GM19467 (cell line): Measurements from ENCODE around the gene TEX26.

ENCODE experiments used
- ATAC-seq: cut with Tn5 transposase; IDR thresholded peaks from one replicate; pipeline ENCODE4 v1.9.1; 2021; ENCODE audit warnings: mild to moderate bottlenecking, moderate library complexity; ENCODE audit not compliant: unreplicated experiment

The TEX26 gene

DNA sequence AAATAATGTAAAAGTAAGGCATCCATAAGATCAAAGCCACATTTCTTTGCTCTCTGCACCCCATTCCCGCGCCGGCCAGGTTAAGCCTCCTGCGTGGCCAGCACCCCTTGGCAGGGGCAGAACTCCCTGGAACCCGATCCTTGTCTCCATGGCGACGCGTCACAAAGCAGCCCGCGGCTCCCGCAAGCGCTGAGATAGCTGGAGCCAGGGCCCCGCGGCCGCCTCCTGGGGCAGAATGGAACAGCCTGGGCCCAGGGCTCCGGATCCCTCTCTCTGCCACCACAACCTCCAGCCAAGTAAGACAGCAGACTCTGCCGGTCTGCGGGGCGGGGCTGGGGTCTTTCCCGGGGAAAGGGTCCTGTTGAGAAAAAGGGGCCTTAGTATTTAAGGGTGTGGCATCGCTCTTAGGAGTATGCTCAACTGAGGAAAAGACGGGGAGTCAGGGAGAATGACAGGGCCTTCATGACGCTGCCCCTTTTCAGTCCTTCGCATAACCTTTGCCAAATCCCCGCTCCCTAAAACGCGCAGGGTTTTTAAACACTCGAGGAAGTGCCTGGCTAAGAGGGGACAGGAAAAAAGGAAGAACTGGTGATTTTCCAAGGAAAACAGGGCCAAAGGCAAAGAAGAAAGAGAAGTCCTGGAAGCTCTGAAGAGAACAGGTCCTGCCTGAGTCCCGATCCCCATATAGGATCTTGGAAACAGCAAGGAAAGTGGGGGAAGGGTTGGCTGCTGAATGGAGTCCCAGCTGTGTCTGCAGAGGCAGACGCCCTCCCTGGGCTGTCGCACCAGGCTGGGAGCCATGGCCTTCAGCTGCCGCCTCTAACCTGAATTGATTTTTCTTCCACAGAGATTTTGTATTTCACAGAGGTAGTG lies at the start of gene TEX26:
TSS of gene TEX26 (plus strand) at position 176 of the 873 bp plus-strand sequence. CDS start at position 236, 60 bp downstream.
- ATAC-seq = no peak

DNA sequence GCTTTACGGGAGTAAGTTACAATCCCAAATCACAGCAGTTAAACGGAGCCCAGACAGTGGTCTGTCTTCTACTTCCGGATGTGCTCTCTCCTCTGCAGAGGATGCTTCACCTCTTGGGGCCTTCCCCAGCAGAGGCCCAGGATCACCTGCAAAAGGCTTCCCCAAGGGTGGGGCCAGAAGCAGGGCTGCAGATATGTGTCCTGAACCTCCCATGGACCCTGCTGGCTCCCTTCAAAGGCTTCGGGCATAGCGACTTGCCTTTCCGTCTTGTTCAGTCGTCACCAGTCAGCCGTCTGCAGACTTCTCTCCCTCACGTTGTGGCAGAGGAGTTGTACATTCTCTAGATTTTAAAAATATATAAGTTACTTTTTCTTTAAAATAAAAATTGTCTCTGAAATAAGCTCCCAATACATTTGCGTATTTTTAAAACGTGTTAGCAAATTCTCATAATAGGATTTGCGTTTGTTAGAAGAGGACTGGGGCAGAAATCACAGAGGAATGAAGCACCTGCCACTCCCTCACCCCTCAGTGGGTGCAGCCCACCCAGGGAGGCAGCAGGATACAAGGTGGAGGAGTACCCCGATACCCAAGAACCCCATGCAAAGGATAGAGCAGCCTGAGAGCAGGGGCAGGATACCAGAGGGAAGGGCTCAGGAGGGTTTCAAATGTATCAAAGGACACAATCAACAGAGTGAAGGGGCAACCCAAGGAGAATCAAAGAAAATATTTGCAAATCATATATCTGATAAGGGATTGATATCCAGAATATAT lies 49.3 kb upstream of the TEX26 start:
- ATAC-seq = no peak

DNA sequence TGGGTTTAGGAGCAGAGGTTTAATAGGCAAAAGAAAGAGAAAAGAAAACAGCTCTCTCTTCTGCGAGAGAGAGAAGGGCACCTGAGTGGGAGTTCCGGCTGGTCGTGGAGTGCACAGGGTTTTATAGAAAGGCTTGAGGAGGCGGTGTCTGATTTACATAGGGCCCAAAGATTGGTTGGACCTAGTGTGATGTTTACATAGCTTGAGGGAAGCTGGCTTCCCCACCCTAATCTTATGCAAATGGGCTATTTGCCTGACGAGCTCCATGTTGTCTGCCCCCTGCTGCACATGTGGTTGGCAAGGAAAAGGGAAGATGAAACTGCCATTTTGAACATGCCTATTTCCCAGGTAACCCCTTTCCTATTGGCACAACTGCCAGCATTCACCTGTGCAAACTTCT lies 47.9 kb upstream of the TEX26 start:
- ATAC-seq = no peak

DNA sequence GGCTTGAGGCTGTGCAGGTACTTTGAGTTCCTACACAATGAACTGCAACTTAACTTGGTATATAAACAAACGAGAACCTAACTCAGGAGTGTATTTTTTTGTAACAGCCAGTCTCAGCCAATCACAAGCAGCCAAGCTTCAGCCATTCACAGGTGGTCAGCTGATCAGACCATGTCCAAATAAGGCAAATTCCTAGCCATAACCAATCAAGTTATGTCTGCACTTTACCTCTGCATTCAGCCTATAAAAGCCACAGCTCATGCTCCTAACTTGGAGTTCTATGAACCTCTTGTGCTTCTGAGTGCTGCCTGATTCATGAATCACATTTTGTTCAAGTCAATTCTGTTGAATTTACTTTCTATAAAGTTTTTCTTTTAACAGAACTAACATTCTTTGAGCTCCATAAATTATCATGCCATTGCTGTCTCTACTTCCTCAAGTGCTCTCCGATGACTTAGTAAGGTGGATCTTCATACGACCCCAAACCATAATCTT lies 43.2 kb upstream of the TEX26 start:
- ATAC-seq = no peak

DNA sequence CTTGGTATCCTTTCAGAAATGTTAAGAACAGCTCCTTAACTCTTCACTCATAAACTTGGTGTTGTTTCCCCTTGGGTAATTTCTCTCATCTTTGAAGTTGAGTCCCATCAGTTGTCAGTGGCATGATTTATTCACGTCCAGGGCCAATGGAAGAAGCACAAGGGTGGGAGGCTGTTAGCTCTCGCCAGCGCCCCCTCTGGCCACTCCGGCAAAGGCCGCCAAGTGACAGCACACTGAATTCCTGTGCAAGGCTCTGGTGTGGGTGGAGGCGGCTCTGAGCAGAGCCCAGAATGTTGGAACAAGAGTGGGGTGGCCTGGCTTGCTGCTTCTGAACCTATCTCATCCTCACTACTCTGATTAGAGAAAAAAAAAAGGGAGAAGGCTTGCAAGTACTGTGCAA lies 39.5 kb upstream of the TEX26 start:
- no peak for ATAC-seq

DNA sequence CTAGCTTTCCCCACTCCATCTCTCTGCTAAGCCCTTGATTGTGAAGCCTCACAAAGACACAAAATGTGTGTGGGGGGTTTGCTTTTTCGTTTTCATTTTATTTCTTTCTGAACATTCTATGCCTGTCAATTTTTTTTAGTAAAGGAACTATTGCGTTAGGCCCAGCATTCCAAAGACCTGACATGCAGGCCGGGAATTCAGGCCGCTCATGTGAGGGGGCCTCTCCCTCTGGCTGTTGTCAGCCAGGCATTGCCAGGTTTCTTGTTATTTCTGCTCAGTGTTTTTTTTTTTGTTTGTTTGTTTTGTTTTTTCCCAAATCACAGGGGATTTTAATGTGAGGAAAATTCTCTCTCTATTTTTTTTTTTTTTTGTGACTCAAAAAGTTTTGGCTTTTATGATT lies 36.7 kb upstream of the TEX26 start:
- ATAC-seq = no peak

DNA sequence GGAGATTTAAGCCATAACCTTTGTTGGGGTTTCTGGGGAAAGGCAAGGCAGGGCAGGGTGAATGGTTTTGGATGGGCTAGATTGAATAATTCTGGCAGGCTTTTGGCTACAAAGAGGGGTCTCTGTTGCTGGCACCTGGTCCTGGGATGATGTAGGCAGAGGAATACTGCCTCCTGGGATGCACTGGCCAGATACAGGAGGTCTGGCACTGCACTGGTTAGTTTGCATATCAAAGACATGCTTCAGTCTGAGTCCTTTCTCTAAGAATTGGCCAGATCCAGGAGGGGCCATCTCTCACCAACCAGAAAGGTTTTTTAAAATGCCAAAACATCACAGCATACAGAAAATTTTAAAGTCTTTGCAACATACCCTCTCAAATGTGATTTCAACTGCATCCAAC lies 34.4 kb upstream of the TEX26 start:
- no peak for ATAC-seq

DNA sequence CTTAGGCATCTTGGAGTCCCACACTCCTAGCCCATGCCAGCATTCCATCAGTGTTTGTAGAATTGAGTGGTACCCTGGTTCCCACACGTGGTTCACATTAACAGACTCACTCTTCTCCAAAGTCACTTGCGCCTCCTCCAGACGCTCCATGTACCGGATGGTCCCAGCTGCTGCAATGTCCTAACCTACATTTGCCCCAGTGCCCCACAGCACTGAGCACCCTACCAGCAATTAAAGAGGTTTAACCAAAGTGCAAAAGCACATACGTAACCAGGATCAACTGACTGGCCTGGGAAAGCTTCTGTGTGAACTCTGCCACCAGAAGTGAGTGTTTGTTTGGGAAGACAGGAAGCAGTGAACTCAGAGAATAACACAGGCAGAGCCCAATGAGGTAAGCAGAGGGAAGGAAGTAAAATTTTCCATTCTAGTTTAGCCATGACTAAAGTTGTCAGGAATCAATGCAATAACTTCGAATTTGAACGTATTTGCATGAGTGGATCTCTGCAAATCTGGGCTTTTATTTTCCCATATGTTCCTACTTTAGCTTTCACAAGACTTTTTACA lies 33.7 kb upstream of the TEX26 start:
- ATAC-seq = no peak

DNA sequence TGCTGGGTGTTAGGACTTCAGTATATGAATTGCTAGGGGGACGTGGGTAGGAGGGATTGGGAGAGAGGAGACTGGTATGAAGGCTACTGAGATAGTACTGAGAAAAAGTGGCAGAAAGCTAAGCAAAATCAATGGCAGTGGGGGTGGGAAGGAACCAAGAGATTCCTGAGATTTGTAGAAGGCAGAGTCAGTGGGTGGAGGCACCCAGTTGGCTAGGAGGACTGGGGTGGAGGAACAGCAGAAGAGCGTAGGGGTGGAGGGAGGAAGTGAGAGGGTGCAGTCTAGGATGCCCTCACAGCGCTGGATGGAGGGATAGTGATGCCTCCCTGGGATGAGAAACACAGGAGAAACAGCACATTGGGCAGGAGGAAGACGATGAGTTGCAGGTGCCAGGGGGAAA lies 32.0 kb upstream of the TEX26 start:
- no peak for ATAC-seq

DNA sequence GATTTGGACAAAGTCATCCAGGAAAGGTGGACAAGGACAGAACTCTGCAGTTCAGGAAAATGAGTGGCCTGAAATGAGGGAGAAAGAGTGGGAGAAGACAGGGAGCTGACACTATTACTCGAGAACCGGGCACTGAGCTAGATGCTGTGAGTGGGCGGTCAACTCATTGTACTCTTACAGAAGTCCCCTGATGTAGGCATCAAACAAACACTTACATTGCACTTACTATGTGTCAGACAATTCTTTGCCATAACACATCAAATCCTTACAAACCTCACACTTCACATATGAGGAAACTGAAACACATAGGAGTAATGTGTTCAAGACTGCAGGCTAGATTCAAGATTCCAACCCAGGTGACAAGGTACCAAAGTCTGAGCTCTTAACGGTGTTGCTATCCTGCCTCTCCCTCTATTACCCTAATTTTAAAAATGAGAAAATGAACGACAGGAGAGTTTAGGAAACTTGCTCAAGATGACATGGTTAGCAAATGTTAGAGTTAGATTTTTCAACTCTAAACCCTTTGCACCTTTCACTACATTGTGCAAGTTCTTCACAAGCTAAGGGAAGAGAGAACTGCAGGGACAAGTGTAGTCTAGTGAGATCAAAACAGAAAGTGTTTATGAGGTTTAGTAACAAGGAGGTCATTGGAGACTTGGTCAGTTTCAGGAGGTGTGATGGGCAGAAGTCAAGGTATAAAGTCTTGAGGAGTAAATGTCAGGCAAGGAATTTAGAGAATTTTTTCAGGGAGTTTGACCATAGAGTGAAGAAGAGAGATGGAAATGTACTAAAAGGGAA lies 31.3 kb upstream of the TEX26 start:
- ATAC-seq = no peak

DNA sequence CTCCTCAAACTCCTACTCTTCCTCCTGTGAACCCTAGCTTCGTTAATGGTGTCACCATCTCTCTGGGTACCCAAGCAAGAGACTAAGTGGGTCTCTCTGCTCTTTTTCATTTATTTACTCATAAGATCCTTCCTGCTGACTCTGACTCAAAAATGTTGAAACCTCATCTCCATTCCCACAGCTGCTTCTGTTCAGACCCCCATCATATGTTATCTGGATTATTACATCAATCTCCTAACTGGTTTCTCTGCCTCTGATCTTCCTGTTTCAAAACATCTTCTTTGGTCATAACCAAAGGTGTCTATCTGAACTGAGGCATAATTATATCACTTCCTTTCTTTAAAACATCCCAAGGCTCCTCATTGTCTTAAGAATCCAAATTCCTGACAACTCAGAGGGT lies 28.4 kb upstream of the TEX26 start:
- ATAC-seq = no peak

DNA sequence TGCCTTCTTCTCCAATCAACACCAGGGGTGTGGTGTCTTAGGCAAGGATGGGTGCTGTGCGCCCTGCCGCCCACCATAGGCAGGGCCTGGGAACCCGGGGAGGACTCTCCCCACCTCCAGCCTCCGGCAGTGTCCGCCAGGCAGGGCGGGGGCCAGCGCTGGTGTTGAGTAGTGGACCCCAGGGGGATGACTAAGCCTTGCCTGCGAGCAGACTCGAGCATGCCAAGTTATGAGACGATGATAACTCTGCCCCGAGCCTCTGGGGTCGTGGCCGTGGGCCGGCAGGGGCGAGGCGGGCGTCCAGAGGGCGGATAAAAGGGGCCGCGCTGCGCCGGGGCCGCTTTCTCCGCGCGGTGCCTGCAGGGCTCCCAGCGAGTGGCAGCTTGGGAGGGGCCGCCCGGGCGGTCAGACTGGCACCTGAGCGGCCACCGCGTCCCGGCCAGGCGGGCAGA lies 26.5 kb upstream of the TEX26 start, which contains the start of gene MEDAG:
TSS of gene MEDAG (plus strand) at position 340 of the 452 bp plus-strand sequence. CDS start 245 bp downstream, outside the sequence.
- no peak for ATAC-seq

DNA sequence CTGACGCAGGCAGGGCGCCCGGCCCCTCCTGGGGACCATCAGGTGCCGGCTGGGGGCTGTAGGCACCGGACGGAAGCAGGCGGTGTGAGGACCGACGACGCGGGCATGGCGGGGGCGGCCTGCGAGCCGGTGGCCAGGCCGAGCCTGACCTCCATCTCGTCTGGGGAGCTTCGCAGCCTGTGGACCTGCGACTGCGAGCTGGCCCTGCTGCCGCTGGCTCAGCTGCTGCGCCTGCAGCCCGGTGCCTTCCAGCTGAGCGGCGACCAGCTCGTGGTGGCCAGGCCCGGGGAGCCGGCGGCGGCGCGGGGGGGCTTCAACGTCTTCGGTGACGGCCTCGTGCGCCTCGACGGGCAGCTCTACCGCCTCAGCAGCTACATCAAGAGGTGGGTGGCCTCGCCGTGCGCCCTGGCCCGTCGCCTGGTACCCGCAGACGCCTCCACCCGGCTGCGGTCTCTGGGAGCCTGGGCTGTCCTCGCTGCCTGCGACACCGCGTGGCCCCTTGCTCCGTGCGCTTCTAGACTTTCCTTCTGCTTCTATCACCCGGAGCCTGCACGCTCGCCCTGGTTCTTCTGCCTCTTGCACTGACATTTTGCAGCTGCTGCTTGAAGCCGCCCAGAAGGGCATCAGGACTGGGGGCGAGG lies 25.9 kb upstream of the TEX26 start:
- ATAC-seq = no peak

DNA sequence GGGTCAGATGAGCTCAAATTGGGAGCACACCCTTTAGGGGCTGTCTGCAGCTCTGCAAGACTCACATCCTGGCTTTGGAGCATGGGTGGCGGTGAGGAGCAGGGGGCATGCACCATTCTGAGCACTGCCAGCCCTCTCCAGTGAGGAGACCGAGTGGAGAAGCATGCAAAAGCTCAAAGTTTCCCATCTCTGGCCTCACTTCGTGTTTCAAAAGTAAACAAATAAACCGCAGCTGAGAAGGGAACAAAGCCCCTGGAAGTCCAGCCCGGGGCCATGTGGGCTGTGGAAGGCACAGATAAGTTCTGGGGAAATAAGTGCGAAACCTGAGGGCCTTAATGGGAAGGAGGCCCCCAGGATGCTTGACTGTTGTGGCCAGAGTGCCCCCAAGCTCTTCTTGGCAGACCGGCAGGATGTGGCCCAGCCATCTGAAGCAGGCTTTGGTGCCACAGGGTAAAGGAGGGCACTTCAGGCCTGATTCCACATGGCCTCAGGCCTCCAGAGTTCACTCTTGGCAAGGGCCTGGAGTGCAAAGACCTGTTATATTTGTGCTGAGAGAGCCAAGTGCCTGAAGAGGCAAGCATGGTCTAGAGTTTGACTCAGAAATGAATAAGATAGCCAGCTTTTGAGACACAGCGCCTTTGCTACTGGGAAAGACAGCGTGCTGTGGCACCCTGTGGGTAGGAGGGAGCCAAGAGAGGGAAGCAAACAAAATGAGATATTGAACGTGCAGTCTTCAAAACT lies 25.2 kb upstream of the TEX26 start:
- no peak for ATAC-seq

DNA sequence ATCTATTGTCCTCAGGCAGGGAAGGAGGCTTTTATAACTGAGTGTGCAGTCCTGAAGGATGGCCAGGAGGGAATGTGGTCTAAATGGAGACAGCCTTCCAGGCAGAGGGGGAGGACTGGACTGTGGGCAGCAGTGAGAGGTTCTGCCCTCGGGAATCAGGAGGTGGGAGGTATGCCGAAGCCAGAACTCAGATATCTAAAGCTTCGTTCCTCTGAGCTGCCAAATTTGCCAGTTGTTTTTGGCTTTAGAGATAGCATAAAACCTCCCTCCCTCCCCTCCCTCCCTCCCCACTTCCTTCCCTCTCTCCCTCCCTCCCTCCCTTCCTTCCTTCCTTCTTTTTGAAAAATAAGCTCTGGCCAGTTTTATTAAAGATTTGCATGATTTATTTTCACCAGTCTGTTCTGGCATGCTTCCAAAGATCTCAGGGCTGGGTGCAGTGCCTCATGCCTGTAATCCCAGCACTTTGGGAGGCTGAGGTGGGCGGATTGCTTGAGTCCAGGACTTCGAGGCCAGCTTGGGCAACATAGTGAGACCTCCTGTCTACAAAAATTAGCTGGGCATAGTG lies 24.0 kb upstream of the TEX26 start:
- no peak for ATAC-seq

DNA sequence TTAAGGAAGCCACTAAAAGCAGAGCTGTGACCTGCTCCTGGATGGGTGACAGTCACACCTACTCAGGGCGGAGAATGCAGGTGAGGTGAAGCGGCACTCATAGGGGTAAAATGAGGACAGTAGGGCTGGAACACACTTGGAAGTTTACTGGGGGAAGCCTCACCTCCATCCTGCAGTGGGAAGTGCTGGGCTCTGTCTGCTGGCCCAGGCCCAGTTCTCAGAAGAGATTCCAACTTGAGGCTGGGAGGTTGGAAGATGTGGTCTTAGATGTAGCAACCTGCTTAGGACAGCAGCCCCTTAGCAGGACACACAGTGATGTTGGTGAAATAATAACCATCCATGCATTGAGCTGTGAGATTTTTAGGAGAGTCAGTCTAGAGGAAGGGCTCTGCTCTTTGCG lies 21.8 kb upstream of the TEX26 start:
- no peak for ATAC-seq

DNA sequence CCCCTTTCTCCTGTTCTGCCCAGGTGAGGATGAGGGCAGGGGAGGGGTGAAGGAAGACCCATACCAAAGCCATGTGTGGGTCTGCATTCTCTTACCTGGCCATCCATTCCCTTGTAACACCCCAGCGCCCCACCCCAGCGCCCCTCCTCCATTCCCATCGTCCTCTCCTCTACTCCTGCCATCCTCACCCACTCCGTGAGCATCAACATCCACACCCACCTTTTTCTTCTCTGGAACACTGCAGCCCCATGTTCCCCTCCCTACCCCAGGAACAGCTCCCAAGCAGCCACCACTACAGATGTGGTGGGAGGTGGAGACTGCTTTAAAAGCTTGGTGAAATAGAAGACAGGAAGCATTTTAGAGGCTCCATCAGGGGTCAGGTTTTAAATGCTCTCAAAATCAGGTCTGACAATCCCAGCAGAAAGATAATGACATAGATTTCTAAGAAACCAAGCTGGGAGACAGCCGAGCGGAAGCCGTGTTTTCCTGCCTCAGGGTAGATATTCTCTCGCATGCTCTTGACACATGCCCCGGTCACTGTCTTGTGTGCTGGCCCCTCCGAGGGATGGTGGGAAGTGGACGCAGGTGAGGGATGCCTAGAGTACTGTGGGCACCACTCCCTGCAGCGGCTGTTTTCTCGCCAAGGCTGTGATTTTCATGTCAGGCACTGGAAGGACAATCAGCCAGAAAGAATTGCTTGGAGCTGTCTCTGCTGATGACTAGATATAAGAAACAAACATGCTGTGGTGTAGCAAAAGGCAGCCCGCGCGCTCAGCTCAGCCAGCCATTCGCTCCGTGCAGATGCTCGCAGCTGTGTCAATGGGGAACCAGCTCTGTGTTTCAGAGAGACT lies 16.5 kb upstream of the TEX26 start:
- no peak for ATAC-seq

DNA sequence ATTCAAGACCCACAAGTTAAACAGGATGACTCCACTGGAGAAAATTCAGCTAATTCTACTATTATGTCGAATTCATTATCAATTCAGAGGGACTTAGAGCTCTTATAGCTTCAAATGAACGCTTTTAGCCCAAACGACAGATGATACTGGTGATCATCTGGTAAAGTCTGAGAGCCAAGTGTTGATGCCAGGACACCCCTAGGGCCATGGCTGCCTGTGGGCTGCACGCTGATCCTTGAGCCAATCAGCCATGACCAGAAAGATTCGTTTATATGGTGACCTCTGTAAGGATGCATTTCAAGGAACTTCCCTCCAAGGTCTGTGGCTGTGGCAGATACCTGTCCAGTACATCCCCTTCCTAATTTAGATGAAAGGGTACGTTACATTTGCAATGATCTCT lies 15.5 kb upstream of the TEX26 start:
- ATAC-seq = no peak
